Dendritic cell treated with granulocyte-macrophage colony-stimulating factor and Interleukin-4, amounts not matched to agents 40 ng/mL and 50 ng/mL, for 4 days (primary cell): Measurements from ENCODE around the gene MOXD1.

Experiments
- H3K27ac Mint-ChIP-seq: one replicate; pipeline ENCODE4 v1.8.0; 2022; ENCODE audit warnings: mild to moderate bottlenecking, mixed read lengths
- H3K27me3 Mint-ChIP-seq: one replicate; pipeline ENCODE4 v1.8.0; 2022; ENCODE audit warnings: mild to moderate bottlenecking, mixed read lengths
- H3K36me3 Mint-ChIP-seq: one replicate; pipeline ENCODE4 v1.8.0; 2022; ENCODE audit warnings: low read depth, mixed read lengths
- H3K4me1 Mint-ChIP-seq: one replicate; pipeline ENCODE4 v1.8.0; 2022; ENCODE audit warnings: low read depth, mixed read lengths
- H3K4me3 Mint-ChIP-seq: one replicate; pipeline ENCODE4 v1.8.0; 2022; ENCODE audit warnings: mild to moderate bottlenecking, moderate library complexity, mixed read lengths
- H3K9me3 Mint-ChIP-seq: one replicate; pipeline ENCODE4 v1.8.0; 2022; ENCODE audit warnings: mixed read lengths
- intact Hi-C: fragments of 100-400 bp; cut with micrococcal nuclease; formaldehyde crosslinking; loops from one replicate; pipeline ENCODE4 v1.15.0; 2022

The MOXD1 gene

DNA sequence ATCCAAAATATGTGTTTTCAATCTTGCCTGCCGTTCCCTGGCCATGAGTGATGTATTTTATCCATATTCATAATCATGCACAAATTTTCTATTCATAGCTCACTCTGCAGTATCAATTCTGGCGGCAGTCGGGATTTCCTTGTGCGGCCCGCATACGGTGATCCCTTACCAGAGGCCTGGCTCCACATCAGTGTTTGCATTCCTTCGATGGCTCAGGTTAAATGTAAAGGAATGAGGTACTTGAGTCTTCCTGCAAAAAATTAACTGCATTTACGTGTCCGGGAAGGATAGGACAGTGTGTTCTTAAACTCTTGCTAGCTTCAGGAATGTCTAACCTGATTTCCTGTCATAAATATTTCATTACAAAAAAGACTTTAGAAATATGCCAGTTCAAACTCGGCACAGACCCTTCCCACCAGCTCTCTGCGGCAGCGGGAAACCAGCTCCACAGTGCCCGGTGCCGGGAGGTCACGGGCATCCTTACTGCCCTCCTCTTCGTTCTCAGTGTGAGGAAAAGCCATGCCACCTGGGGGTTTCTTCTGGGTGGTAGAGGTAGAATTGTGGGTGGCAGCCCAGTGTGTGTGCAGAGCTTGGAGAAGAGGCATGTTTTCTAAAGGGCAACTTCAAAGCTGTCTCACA is 154.5 kb downstream of the MOXD1 start:
- H3K9me3 Mint-ChIP-seq = no peaks in the 10 kb centered on the region
- H3K36me3 Mint-ChIP-seq = no peaks in the 10 kb centered on the region
- H3K4me3 Mint-ChIP-seq = no peak overlapping the region
- no peak overlapping the region for H3K27ac Mint-ChIP-seq
- intact Hi-C loops = no loop called here
- H3K4me1 Mint-ChIP-seq = no peaks in the 10 kb centered on the region
- H3K27me3 Mint-ChIP-seq = no peaks in the 10 kb centered on the region

- intact Hi-C loops = no loop called here
- no peaks in the 10 kb centered on the region for H3K27me3 Mint-ChIP-seq
- no peak overlapping the region for H3K4me3 Mint-ChIP-seq
- no peaks in the 10 kb centered on the region for H3K4me1 Mint-ChIP-seq
- no peak overlapping the region for H3K27ac Mint-ChIP-seq
- H3K36me3 Mint-ChIP-seq = no peaks in the 10 kb centered on the region
- H3K9me3 Mint-ChIP-seq = no peaks in the 10 kb centered on the region
Measured at GRCh38 chr6:132246120-132246617, 155.1 kb downstream of the MOXD1 start.
